ENCODE results near the gene CTBP2.

DNA sequence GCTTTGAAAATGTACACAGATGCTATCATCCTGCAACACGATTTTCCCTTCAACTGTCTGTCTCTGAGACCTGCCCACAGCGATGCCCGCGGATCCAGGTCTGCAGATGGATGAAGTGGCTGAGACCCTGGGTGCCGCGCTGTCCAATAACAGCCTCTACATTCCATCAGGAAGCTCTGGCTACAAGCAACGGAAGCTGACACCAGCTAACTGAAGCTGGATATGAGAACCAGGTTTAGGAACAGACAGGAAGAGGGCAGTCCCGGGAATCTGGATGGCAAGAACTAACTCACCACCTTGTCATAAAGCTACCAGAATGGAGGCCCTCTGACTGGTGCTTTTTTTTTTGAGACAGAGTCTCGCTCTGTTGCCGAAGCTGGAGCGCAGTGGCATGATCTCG is 32.3 kb upstream of the CTBP2 start:
- TF ChIP-seq CTCF (IDR thresholded peaks at IDR 0.05; ENCODE audit: insufficient read depth, low read length, poor library complexity, severe bottlenecking) (no peak), EZH2phosphoT487 (conservative IDR thresholded peaks at IDR 0.05; ENCODE audit: low read length) (no peak)
